Coronary artery (tissue), 2 donors: Measurements from ENCODE around the gene RBM38.

Source experiments
- DNase-seq: peaks from one replicate; pipeline ENCODE4 v3.0.0-alpha.2; 2017; ENCODE audit warnings: low spot score
- H3K27ac ChIP-seq, 2 donors: fragments of 200-600 bp; sonication (generic); one replicate each; pipeline ENCODE4 v1.5.1; 2016 to 2019
- H3K4me3 ChIP-seq: fragments of 200-600 bp; sonication (generic); 2 replicates; pipeline ENCODE4 v1.5.1; 2016; ENCODE audit warnings: mild to moderate bottlenecking, moderate library complexity
- TF ChIP-seq, protein P1 (sequence below): fragments of 200-600 bp; sonication (generic); IDR thresholded peaks from one replicate; pipeline ENCODE4 v1.5.1; 2019; ENCODE audit warnings: antibody characterized with exemption

Gene RBM38

DNA sequence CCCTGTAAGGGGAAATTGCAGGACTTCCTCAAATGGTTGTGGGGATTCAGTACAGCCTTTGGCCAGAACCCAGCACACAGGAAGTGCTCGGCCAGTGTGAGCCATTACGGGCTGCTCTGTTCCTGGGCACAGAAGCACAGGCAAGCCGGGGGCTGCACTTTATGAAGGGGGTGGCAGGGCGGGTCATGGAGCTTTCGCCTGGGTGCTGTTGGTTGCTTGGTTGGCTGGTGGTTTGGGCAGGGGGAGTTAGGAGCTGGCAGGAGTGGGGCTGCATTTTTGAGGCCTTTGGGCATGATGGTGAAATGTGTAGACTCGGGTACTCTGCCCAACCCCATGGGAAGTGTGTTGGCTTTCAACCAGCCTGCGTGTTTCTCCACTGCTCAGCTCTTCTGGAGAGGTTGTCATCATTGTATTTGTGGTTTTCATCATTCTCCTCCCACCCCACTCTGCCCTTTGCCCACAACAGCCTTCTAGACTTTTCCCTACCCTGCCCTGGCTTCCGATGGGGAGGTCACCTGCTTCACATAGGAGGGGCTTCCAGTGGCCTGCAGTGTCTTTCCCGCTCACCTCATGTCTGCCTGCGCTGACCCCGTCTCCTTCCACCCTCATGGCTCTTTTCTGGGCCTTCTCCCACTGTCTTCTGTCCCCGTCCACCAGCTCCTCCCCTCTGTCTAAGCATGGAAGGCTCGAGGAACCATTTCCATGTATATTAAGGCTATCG, 16.1 kb upstream of the RBM38 start:
- peak overlapping the region in 1 of 2 donors; percentile 72 for H3K27ac ChIP-seq
- peak overlapping the region; percentile 36 for H3K4me3 ChIP-seq
- TF ChIP-seq, protein P1, sequence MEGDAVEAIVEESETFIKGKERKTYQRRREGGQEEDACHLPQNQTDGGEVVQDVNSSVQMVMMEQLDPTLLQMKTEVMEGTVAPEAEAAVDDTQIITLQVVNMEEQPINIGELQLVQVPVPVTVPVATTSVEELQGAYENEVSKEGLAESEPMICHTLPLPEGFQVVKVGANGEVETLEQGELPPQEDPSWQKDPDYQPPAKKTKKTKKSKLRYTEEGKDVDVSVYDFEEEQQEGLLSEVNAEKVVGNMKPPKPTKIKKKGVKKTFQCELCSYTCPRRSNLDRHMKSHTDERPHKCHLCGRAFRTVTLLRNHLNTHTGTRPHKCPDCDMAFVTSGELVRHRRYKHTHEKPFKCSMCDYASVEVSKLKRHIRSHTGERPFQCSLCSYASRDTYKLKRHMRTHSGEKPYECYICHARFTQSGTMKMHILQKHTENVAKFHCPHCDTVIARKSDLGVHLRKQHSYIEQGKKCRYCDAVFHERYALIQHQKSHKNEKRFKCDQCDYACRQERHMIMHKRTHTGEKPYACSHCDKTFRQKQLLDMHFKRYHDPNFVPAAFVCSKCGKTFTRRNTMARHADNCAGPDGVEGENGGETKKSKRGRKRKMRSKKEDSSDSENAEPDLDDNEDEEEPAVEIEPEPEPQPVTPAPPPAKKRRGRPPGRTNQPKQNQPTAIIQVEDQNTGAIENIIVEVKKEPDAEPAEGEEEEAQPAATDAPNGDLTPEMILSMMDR = no peak
- DNase-seq = peak; percentile 73

DNA sequence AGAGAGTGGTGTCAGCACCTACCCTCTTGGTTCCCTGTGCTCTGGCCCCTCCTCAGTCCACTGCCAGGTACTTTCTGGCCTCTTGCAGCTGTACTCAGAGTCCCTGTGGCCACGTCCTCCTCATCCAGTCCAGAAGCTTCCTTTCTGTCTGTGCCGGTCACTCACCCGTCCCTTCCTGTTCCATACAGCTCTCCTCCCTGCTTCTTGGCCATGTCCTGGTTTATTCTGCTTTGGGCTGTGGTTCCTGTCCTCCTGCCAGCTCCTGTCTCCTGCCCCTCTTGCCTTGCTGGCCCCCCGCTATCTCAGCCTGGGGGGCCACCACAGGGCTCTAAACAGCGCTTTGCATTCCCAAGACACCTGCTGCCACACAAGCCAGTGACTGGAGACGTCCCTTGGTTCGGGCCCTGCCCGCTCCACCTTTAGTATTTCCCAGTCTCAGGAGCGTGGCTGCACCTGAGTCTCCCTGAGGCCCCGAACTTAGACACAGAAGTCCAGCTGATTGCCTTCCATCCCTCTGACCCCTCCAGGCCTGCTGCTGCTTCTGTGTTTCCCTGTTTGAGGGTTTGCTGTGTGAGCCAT, 15.5 kb upstream of the RBM38 start:
- Histone ChIP-seq H3K4me3 (peak overlapping the region; percentile 36), H3K27ac (peak overlapping the region in 1 of 2 donors; percentile 72)
- TF ChIP-seq, protein P1 = no peak
- DNase-seq = peak; percentile 45

DNA sequence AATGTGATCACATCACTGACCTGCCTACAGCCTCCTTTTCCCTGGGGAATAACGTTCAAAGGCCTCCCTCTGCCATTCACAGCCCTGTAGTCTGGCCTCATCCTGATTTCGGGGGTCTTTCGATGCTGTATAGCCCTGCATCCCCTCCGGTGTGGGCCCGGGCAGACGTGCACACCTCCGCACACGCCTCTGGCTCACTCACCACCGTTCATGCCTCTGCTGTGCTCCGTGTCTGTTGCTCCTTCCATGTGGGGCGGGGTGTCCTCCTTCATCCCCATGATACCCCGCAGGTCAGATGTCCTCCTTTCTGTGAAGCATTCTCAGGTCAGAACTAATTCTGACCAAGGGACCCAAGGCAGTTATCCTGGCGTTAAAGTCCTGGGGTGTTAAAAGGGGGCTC, 13.8 kb upstream of the RBM38 start:
- Histone ChIP-seq H3K4me3 (no peak overlapping the region), H3K27ac (no peak overlapping the region)
- TF ChIP-seq, protein P1 = no peak
- DNase-seq = no peak

DNA sequence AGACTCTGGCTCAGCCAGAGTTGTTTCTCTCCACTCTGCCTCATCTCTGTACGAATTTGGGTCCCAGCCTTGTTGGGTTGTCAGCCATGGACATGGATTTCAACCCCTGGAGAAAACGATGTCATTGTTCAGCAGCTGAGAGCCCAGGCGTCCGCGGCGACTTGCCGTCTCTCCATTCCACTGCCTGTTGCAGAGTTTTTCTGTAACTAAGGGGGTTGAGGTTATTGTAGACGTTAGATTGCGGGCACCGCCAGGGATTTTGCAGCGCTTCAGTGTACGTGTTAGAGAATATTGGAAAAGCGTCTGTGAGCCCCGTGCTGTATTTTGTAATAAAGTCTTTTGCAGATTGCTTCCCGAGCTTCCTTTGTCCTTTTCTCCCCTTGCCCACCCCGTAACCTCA, 13.1 kb upstream of the RBM38 start:
- Histone ChIP-seq H3K4me3 (no peak overlapping the region), H3K27ac (no peak overlapping the region)
- TF ChIP-seq, protein P1 = no peak
- no peak for DNase-seq

DNA sequence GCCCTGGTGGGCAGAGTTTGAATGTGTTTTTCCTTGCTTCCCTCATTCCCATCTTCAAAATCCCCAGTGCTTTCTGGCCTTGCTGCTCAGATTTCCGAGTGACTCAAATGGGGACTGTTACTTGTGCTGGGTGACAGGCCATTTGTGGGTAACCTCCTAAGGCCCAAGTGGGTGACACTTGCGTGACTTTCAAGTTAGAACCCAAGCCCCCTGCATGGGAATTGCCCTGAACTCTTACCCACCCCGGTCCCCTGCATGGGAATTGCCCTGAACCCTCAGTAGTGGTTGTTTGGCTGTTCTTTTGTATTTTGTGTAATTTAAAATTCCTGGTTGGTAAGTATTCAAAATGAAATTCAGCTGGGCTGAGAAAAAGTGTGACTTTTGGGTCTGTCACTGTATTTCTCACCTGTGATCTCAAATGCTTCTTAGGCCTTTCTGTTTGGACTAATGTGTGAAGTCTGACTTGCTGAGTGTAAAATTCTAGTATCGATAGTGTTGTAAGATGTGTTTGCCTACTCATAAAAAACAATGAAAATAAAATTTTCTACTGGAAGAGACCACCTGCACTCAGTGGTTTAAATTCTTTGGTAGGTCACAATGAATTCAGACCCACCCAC, 12.4 kb upstream of the RBM38 start:
- Histone ChIP-seq H3K4me3 (no peak overlapping the region), H3K27ac (no peak overlapping the region)
- peak; percentile 62 for DNase-seq
- TF ChIP-seq, protein P1 = no peak

DNA sequence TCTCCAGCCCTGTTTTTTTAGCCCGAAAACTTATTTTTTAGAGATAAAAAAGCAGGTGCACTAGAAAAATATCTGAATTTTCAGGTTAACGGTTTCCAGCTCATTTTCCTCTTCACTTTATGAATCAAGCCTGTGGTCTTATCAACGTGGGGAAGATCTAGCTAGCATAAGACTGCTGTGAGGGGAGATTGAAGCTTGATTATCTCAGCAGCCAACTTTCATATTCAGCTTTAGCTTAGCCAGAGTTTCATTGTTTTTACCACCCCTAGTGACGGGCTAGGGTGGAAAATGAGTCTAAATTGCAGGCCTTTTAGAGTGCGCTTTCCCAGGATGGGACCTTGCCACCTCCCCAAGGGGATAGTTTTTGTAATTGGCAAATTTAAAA, 11.9 kb upstream of the RBM38 start:
- TF ChIP-seq, protein P1 = no peak
- no peak overlapping the region for H3K27ac ChIP-seq
- no peak overlapping the region for H3K4me3 ChIP-seq
- DNase-seq = peak; percentile 0
